Right cardiac atrium (tissue), 5 donors: ENCODE data around the gene PTPRG. TPM values are rescaled to one million over a fixed set of nuclear protein-coding genes. Genes with fewer than 3 reads are reported as not detected.

ENCODE experiments used
- ATAC-seq, 2 donors: fragments of 200-7000 bp; cut with Tn5 transposase; one replicate each; pipeline versions ENCODE4 v1.8.0 to v1.9.1; 2020; ENCODE audit warnings: moderate library complexity in 2 of 2, mild to moderate bottlenecking in 1 of 2
- DNase-seq, 3 donors: peaks; one replicate each; pipeline ENCODE4 v3.0.0-alpha.2; 2020
- H3K27ac ChIP-seq: one replicate; pipeline ENCODE4 v1.5.1; 2013; ENCODE audit warnings: mild to moderate bottlenecking, low read length, control low read depth, moderate library complexity
- H3K27me3 ChIP-seq: one replicate; pipeline ENCODE4 v1.6.1; 2013; ENCODE audit not compliant: control insufficient read depth, insufficient read depth
- H3K4me1 ChIP-seq: one replicate; pipeline ENCODE4 v1.6.1; 2013; ENCODE audit warnings: low read length; ENCODE audit not compliant: control insufficient read depth, insufficient read depth
- H3K4me3 ChIP-seq: one replicate; pipeline ENCODE4 v1.5.1; 2013; ENCODE audit warnings: low read length, control low read depth
- H3K9me3 ChIP-seq: one replicate; pipeline ENCODE4 v1.6.1; 2013; ENCODE audit warnings: low read length; ENCODE audit not compliant: control insufficient read depth
- WGBS: extraction: QIAGEN DNeasy Blood & Tissue Kit; methylation state at CpG from one replicate; pipeline ENCODE4 v1.1.7; 2013; 5-methylcytosine and 5-hydroxymethylcytosine counted together
- intact Hi-C, 4 donors: fragments of 100-400 bp; cut with DNase I; formaldehyde crosslinking; loops; one replicate each; pipeline versions ENCODE4 v1.11.0 to v1.14.0; 2022 to 2023
- polyA plus RNA-seq: library from polyadenylated mRNA; stranded (reverse); fragments of 200-250 nt; gene quantifications from one replicate; pipeline ENCODE4 v1.2.3, GENCODE V29; 2013
- total RNA-seq, 4 donors: library from RNA; stranded (reverse); fragmentation: NEBNext Ultra II Directional; extraction: Animal tissue kit (Norgen Biotek cat#: 25700); gene quantifications; one replicate each; pipeline ENCODE4 v1.2.1, GENCODE V29; 2021
- donor health status: healthy with polysubstance abuse.
- donor health status: DM: no; HTN: yes; CAD: no.
- donor health status: DM: no; HTN: no; CAD: no.
- donor health status: DM: no; HTN: yes; CAD: no; lungs with severe emphysema.
- donor health status: DM: yes; HTN: yes; CAD: no.

PTPRG gene
- total and polyA plus RNA-seq, 5 donors: 8.6 to 50.7 (median 32.3) TPM

DNA sequence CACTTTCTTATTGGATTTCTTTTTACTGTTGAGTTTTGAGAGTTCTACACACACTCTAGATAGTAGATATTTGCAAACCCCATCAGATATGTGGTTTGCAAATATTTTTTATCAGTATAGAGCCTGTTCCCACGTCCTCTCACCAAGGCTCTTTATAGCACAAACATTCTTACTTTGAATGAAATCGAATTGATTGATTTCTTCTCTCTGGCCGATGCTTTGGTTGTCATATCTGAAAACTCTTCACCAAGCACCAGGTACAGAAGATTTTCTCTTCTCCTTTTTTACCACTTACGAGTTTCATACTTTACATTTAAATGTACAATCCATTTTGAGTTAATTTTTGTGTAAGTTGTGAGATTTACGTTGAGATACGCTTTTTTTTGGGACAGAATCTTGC, 163.4 kb downstream of the PTPRG start:
- intact Hi-C loops: loop anchor here in 1 of 4 donors (10.0 kb wide), 1 partner anchor 160 kb away; the partner anchor contains the start of gene PTPRG
- ATAC-seq (no peak), DNase-seq (no peak)
- WGBS: 90% methylated on average over 6 of the region's 6 CpGs
- Histone ChIP-seq H3K4me1 (peaks cover 9% of the 10 kb centered on the region), H3K27me3 (no peaks in the 10 kb centered on the region), H3K27ac (no peak overlapping the region), H3K9me3 (no peaks in the 10 kb centered on the region), H3K4me3 (no peak overlapping the region)

DNA sequence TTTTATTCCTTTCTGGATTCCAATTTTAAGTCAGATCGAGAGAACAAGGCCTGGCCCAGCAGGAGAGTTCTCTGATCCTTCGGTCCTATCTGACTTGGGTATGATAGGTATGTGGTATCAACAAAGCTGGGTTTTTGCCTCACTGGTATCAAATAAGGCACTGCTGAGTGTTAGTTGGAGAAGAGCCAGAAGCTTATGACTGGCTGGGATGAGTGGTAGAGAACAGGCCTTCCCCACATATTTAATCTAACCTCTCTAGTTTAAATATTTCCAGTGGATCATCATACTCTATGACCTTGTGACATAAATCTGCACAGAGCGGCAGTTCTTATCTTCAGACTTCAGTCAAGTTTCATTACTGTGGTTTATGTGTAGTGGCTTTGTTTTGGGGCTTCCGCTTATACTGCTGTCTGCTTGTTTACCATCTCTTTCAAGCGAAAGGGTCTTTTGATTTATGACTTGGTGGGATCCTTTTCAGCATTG, 164.5 kb downstream of the PTPRG start:
- WGBS: 51% methylated on average over 5 of the region's 5 CpGs
- Histone ChIP-seq H3K9me3 (no peaks in the 10 kb centered on the region), H3K4me1 (peaks cover 11% of the 10 kb centered on the region), H3K4me3 (no peak overlapping the region), H3K27me3 (no peaks in the 10 kb centered on the region), H3K27ac (peak overlapping the region; percentile 75)
- intact Hi-C loops: loop anchor here in 1 of 4 donors (10.0 kb wide), 1 partner anchor 161 kb away; the partner anchor contains the start of gene PTPRG
- DNase-seq (no peak), ATAC-seq (peak; percentile 64 to 85)

DNA sequence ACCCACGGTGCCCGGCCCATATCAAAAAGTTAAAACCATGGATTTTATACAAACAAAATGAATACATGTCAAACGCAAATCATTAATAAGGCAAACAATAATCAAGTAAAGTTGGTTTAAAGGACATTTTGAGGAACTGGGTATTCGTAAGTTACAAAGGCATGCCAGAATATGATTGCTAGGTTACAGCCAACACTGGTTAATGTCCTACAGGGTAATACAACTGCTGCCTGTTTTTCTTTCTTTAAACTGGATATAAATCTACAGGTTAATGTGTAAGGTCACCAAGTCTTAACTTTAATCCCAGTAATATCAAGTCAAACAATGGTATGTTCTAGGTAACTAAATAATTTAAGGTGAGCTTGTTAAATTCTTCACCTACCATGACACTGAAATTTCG, 166.1 kb downstream of the PTPRG start:
- ATAC-seq: no peak
- H3K4me3 ChIP-seq: no peak overlapping the region
- no peaks in the 10 kb centered on the region for H3K9me3 ChIP-seq
- intact Hi-C loops: loop anchor here in 1 of 4 donors (10.0 kb wide), 1 partner anchor 163 kb away; the partner anchor contains the start of gene PTPRG
- H3K4me1 ChIP-seq: peaks cover 11% of the 10 kb centered on the region
- H3K27me3 ChIP-seq: no peaks in the 10 kb centered on the region
- no peak overlapping the region for H3K27ac ChIP-seq
- no peak for DNase-seq
- 93% methylated on average over 5 of the region's 5 CpGs for WGBS

DNA sequence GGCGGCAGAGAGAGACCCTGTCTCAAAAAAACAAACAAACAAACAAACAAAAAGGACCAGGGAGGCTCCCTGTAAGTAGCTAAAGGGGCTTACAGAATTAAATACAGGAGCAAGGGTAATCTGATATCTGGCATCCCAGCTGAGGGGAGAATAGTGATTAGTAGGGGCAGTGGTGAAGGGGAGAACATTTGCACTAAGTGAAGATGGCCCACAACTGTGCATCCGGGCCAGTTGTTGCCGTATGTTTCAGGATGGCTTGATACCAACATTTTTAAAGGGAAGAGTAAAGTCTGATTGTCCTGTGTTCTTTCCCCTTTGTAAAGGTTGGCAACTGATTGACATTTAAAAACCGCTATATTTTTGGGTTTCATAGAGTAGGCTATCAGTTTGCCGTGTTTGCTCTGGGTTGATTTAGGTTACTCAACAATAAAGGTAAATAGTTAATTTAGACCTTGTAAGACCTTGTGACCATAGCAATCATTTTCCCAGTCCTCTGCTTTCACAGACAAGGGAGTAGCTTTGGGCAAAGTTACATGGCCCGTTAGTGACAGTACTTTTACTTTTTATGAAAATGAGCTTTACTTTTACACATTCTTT, 167.8 kb downstream of the PTPRG start:
- H3K4me1 ChIP-seq: peaks cover 11% of the 10 kb centered on the region
- 74% methylated on average over 6 of the region's 6 CpGs for WGBS
- H3K27me3 ChIP-seq: no peaks in the 10 kb centered on the region
- intact Hi-C loops: loop anchor here in 1 of 4 donors (10.0 kb wide), 1 partner anchor 164 kb away; the partner anchor contains the start of gene PTPRG
- ATAC-seq (no peak), DNase-seq (no peak)
- H3K9me3 ChIP-seq: no peaks in the 10 kb centered on the region
- H3K4me3 ChIP-seq: no peak overlapping the region
- no peak overlapping the region for H3K27ac ChIP-seq

DNA sequence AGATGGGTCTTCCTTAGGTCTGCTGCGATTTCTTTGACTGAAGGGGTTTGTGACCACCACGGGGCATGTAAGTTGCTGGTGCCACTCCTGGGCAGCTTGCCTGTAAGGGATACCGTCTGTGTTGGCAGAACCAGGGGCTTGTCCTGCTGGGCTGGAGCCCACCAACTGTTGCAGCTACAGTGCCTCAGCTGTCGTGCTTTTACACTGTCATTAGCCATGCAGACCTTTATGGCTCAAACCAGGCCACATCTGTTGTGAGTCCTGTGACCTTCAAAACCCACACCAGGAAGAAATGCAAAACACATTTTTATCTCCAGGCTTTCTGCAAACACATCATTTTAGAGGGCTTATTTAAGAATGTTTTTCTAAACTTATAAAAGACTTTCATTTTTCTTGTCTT, 168.7 kb downstream of the PTPRG start:
- Histone ChIP-seq H3K27ac (no peak overlapping the region), H3K27me3 (no peaks in the 10 kb centered on the region), H3K4me1 (peaks cover 9% of the 10 kb centered on the region), H3K9me3 (no peaks in the 10 kb centered on the region), H3K4me3 (no peak overlapping the region)
- DNase-seq (peak in 1 of 3 donors; percentile 39), ATAC-seq (no peak)
- 64% methylated on average over 4 of the region's 4 CpGs for WGBS
- intact Hi-C loops: no loop called here

DNA sequence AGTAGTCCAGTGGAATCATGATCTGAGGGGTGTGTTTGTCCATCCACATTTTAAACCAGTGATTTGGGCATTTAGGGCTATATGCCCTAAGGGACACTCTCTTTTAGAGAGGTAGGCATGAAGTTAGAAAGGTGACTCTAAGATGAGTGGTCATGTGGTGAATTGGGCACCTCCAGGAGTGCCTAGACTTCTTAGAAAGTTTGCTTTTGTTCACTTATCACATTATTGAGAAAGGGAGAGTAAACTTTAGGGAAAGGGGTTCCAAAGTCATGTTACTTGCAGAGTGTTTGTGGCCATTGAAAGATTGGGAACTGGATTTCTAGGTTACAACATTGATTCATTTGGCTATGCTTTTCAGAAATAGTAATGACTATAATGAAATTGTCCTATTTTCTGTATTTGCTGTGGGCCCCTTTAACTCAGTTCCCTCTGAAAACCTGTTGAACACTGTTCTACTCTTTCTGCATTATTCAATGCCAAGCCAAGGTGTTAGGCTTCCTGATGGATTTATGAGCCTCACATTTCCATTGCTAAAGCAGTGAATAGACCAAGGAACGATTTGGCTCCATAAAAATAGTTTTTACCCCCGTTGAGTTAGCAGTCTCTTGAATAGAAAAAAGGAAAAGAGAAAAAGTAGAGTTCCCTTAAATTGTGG, 169.3 kb downstream of the PTPRG start:
- peaks cover 7% of the 10 kb centered on the region for H3K4me1 ChIP-seq
- intact Hi-C loops: no loop called here
- DNase-seq (no peak), ATAC-seq (no peak)
- H3K9me3 ChIP-seq: no peaks in the 10 kb centered on the region
- no peak overlapping the region for H3K4me3 ChIP-seq
- no peaks in the 10 kb centered on the region for H3K27me3 ChIP-seq
- WGBS: 75% methylated on average over 2 of the region's 2 CpGs
- no peak overlapping the region for H3K27ac ChIP-seq

DNA sequence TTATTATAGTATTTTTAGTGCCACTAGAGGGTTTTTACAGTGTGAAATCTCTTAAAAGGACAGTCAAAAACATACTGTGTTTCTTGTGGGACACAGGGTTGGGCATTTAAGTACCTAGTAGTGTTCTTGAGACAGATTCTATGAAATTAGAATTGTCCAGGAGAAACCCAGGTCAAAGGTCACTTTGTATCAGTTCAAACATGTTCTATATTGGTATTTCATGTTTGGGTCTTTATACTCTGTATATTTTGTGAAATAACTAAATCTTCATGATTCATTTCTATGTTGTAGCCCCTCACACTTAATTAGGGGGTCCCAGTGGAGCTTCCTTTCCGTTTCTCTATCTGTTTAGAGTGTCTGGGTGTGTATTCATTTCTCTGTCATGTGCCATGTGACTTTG, 171.6 kb downstream of the PTPRG start:
- no peaks in the 10 kb centered on the region for H3K9me3 ChIP-seq
- 34% methylated on average over 1 of the region's 1 CpG for WGBS
- intact Hi-C loops: no loop called here
- H3K4me3 ChIP-seq: no peak overlapping the region
- DNase-seq (no peak), ATAC-seq (no peak)
- no peak overlapping the region for H3K27ac ChIP-seq
- peaks cover 6% of the 10 kb centered on the region for H3K4me1 ChIP-seq
- no peaks in the 10 kb centered on the region for H3K27me3 ChIP-seq

DNA sequence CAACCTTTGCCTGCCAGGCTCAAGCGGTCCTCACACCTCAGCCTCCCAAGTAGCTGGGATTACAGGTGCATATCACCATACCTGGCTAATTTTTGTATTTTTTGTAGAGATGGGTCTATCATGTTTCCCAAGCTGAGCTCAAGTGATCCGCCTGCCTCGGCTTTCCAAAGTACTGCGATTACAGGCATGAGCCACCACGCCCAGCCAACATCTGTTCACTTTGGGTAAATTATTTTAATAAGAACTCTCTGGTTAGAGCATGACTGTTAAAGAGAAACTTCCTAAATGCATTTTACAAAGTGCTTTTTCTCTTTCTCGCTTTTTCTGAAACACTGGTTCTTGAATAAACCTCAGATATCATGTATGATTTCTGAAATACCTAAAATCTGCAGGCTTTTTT, 172.5 kb downstream of the PTPRG start:
- ATAC-seq (peak in 1 of 2 donors; percentile 39), DNase-seq (peak in 1 of 3 donors; percentile 63)
- no peak overlapping the region for H3K4me3 ChIP-seq
- H3K27ac ChIP-seq: no peak overlapping the region
- no peaks in the 10 kb centered on the region for H3K27me3 ChIP-seq
- intact Hi-C loops: no loop called here
- peaks cover 5% of the 10 kb centered on the region for H3K4me1 ChIP-seq
- WGBS: 65% methylated on average over 6 of the region's 6 CpGs
- H3K9me3 ChIP-seq: no peaks in the 10 kb centered on the region

DNA sequence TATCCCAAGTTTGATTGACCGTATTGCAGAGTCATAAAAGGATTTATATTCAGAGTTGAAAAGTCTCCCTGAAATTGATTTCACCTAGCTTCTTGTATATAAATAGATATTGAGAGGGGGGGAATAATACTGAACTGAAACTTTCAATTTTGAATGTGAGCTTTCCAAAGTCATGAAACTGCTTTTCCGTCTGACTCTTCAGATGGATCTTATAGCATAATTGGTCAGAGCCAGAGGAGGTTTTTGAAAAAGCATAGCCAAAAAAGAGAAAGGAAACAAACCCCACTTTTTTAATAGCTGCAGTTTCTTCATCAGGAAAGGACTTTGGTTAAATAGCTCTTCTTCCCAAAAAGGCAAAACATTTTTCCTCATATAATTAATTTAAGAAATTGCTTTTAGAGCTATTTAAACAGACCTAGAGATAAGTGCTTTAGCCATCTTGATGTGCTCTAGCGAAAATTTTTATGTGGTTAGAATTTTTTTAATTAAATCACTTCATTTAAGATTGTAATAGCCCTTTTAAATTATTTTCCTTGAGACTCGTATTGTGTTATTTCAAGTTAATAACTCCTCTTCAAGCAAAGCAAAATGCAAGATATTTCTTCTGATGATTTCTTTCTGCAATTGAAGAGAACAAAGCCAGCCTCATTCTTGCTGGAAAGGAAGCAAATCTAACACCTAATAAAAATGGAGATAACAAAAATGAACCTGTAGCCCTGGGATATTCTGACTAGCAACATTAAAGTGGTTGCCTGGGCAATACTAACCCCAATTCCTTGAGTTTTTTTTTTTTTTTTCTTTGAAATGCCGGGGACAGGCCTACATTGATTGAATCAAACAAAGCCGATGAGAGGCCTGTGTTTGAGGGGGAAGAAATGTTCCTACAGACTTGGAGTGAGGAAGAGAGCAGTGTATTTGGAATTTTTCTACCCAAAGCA, 173.6 kb downstream of the PTPRG start:
- no peaks in the 10 kb centered on the region for H3K9me3 ChIP-seq
- 53% methylated on average over 6 of the region's 6 CpGs for WGBS
- no peaks in the 10 kb centered on the region for H3K27me3 ChIP-seq
- intact Hi-C loops: no loop called here
- no peak overlapping the region for H3K27ac ChIP-seq
- peaks cover 1% of the 10 kb centered on the region for H3K4me1 ChIP-seq
- ATAC-seq: peak in 1 of 2 donors; percentile 18
- H3K4me3 ChIP-seq: peak overlapping the region; percentile 20
- no peak for DNase-seq

DNA sequence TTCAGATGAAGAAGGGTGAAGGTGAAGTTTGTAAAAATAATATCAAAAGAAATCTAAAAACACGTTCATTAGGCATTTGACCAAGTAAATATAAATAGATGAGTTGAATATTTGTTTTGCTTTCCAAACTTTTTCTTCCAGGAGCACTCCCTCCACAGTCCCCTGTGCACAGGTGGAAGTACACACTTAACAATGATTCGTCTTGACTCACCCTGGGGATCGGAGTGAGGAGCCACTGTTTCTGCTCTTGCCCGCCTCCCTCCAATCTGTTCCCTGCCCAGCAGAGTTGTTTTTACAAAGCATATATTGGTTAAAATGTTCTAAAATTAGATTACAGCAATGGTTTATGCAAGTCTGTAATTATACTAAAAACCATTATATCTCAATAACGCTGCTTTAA, 175.1 kb downstream of the PTPRG start:
- no peaks in the 10 kb centered on the region for H3K4me1 ChIP-seq
- H3K9me3 ChIP-seq: no peaks in the 10 kb centered on the region
- WGBS: 93% methylated on average over 5 of the region's 5 CpGs
- H3K4me3 ChIP-seq: no peak overlapping the region
- intact Hi-C loops: no loop called here
- H3K27me3 ChIP-seq: no peaks in the 10 kb centered on the region
- no peak overlapping the region for H3K27ac ChIP-seq
- DNase-seq: no peak
- ATAC-seq: no peak

DNA sequence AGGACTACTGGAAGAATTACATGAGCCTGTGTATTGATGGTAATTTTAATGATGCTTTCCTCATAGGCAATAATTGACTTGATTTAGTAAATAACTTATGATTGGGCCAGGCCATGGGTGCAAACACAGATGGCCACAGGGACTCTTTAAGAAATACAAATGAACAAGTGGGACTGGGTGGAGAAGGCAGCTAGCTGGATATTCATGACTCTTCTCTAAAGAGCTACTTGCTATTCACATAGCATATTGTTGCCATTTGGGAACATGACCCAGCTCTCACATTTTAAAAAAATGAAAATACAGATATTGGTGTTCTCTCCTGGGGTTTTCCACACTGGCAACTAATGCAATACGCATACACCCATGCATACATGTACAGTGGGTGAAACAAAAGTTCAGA, 178.3 kb downstream of the PTPRG start:
- no peaks in the 10 kb centered on the region for H3K9me3 ChIP-seq
- no peak for DNase-seq
- WGBS: 98% methylated on average over 1 of the region's 1 CpG
- intact Hi-C loops: no loop called here
- no peaks in the 10 kb centered on the region for H3K27me3 ChIP-seq
- no peak for ATAC-seq
- H3K4me1 ChIP-seq: no peaks in the 10 kb centered on the region
- no peak overlapping the region for H3K27ac ChIP-seq
- no peak overlapping the region for H3K4me3 ChIP-seq
